ENCODE data around the gene APBB1IP.

Gene APBB1IP

DNA sequence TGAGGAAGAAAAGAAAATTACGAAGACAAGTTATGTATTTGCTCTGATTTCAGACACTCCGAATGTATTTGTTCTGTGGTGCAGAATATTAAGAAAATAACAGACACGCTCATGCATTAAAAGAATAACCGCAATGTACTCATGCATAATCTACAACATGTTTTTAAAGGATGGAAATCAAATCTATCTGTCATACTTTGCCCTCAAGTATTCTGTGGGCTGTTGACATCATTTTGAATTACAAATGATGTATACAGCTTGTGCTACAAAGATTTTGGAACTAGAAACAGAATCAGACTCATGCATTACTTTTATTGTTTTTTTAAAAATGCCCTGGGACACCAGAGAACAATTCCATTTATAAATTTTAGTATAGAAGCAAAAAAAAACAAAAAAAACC is 69.9 kb downstream of the APBB1IP start:
- DNase-seq (ENCODE audit: low read depth) = peak; percentile 47

DNA sequence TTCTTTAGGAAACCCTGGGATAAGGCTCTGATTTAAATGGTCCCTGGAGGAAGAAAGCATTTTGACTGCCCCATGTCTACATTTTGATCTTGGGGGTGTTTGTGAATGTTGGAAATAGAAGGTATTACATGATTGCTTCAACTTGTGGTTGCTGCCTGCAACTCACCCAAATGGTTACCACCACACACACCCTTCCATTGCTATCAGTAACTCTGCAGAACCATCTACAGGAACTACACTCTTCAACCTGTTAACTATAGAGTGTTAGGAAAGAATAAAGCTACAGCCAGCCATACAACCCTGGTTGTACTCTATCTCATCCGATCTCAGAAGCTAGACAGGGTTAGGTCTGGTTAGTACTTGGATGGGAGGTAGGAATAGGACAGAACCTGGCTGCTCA is 71.2 kb downstream of the APBB1IP start:
- DNase-seq (ENCODE audit: low read depth) = no peak

DNA sequence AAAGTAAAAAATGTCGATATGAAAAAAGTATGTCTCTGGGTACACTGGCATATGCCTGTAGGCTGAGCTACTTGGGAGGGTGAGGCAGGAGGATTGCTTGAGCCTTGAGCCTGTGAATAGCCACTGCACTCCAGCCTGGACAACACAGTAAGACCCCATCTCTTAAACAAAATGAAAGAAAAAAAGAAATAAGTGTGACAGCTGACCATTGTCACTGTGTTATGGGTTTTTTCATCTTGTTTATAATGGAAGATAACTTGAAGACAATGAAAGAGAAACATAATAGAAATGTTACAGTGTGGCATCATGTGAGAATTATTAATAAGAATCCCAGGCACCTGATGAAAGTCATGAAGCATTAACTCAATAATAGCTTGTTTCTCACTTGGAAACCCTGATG is 75.0 kb downstream of the APBB1IP start:
- no peak for DNase-seq (ENCODE audit: low read depth)

DNA sequence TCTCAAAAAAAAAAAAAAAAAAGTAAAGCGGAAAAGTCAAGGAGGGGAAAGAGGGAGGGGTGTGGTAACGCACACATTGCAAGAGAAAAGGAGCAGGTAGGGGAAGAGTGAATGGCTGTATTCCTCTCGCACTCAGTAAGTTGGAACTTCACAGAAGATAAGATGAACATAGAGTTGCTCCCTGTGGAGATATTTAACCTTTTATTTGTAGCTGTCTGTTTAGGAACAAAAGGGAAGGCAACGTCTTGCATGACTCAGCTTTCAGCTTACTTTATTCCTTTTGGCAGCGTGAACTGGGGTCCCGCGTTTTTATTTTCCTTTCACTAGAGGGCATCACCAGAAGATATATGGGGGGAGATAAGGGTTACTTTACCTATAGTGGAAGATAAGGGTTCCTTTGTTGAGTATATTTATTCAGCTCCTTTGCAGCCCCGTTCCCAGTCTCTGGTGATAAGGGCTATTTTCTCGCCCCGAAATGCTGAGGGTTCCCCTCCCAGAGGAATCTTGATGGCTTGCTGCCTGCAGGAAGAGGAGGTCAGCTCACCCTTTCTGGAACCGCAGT is 78.5 kb downstream of the APBB1IP start:
- peak; percentile 22 for DNase-seq (ENCODE audit: low read depth)

DNA sequence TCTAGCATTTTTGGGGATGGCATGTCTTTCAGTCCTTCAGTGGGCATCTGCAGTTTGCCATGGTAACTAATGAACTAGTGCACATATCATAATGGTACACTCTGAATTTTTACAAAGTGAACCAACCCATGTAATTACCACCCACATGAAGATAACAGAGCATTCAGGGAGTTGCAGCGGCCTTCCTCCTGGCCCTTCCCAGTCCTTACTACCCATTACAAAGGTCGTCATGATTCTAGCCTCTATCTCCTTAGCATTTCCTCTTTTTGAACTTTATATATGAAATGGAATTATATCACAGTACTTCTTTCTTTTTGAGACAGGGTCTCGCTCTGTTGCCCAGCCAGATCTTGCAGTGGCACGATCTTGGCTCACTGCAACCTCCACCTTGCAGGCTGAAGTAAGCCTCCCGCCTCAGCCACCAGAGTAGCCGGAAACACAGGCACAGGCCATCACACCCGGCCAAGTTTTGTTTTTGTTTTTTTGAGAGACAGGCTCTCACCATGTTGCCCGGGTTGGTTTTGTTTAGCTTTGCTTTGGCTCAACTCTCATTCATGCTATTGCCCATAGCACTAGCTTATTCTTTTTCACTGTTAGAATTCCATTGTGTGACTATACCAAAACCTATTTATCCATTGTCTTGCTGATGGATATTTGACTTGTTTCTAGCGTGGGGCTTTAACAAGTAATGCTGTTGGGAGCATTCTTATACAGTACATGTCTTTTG is 79.2 kb downstream of the APBB1IP start:
- DNase-seq (ENCODE audit: low read depth) = no peak

DNA sequence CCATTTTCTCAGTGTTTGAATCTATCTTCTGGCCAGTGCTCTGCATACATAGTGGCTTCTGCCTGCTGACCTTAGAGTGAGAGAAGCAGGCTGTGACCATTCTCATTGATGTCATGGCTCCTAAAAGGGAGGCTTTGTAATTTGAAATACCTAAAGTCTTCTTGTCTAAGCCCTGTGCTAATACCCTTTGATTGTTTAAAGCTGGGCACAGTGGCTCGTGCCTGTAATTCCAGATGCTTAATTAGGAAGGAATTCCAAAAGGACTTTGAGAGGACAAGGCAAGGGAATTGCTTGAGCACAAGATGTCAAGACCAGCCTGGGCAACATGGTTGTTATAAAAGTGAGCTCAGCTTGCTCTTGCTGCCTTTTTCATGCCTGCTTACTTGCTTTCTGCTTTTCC is 81.7 kb downstream of the APBB1IP start:
- DNase-seq (ENCODE audit: low read depth) = no peak

DNA sequence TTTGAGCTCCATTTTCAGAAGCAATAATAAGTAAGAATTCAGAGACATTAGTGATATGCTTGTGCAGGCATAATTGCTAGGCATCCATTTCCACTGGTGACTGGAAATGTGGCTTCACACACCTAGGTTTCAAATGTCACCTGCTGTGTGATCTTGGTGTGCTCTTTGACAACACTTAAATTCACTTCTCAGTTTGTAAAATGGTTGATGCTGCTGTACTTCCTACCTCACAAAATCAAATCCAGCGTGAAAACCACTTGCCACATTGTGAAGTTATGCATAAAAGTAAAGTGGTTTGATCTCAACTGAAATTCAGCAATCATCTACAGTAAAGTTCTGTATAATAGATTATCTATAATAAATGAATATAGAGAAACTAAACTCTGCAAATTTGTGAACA is 82.4 kb downstream of the APBB1IP start:
- no peak for DNase-seq (ENCODE audit: low read depth)

- DNase-seq (ENCODE audit: low read depth) = peak; percentile 30
These were observed 86.2 kb downstream of the APBB1IP start for GRCh38 chr10:26524161-26524896.

DNA sequence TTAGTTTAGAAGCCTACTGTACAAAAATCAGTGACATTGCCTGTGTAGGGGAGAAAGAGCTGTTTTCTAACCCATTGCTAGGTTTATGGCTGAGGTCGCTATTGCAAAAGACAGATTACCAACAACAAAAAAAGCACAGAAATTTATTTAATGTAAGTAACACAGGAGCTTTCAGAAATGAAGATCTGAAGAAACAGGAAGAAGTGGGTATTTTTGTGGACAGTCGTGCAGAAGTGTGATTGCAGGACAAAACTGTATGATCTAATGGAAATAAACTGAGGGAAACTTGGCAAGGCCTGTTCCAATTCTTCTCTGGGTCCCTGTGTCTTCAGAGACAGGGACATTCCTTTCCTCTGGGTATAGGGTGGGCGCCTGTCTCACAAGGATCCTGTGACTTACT is 87.4 kb downstream of the APBB1IP start:
- DNase-seq (ENCODE audit: low read depth) = no peak

DNA sequence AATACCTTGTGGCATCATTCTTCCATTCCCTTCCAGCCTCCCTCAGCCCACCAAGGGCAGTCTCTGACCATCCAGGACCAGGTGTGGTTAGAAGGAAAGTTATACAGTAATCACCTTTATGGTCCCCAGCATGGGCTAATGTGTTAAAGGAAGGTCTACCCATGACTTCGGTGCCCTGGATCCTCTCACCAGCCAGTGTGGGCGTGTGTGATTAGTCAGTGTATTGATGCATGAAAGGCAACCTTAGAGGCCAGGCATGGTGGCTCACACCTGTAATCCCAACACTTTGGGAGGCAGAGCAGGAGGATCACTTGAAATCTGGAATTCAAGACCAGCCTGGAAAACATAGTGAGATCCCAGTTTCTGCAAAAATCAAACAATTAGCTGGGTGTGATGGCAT is 88.9 kb downstream of the APBB1IP start:
- no peak for DNase-seq (ENCODE audit: low read depth)

GRCh38 chr10:26528048-26528447 is 89.9 kb downstream of the APBB1IP start:
- DNase-seq (ENCODE audit: low read depth) = no peak

- no peak for DNase-seq (ENCODE audit: low read depth)
These were observed 90.7 kb downstream of the APBB1IP start for GRCh38 chr10:26528715-26529393.

DNA sequence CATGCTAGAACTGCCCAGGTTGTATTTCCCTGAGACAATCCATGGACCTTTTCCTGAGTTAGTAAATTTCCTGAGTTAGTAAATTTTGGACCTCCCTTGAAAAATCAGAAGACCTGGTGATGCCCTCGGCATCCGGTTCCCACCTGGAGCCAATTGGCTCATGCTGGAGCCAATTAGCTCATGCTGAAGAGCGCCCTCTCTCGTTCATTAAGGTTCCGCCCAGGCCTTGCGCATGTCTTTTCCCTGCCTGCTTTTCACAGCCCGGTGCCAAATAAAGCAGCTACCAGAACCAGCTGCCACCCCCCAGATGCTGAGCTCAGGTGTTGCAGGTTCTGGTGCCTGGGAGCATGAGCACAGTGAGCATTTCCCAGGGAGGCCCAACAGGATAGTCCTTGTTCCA is 96.2 kb downstream of the APBB1IP start:
- DNase-seq (ENCODE audit: low read depth) = no peak

DNA sequence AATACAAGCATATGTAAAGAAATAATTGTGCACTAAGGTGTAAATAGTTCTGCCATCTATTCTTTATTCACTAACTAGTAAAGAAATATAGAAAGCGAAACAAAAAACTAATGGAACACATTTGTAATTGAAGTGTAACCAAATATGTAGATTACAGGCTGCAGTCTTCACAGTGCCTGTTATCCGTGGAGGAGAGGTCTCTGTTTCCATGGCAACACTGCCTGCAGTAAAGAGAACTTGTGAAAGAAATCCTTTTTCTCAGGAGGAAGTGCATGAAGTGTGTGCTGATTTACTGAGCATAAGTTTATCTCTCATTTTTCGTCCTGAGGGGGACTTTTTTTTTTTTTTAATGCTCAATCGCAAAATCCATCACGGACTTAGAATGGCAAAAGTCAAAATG is 102.5 kb downstream of the APBB1IP start:
- no peak for DNase-seq (ENCODE audit: low read depth)

- no peak for DNase-seq (ENCODE audit: low read depth)
These were observed 105.6 kb downstream of the APBB1IP start for GRCh38 chr10:26543567-26544306.

DNA sequence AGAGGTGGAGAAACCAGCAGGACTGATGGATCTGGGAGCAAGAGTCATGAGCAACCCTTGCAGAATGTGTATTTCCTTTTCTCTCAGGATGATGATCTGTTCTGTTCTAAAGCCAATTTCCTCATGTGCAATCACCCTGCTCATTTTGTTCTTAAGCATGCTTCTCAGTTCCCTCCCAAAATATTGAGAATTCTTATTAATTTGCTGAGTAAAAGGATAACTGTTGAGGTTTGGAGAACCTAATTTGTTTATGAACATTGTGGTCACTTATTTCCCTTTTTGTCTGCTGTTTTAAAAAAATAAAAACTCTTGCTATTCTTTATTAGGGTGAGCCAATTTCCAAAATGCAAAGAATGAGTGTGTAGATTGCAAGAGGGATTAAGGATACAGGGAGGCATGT is 106.8 kb downstream of the APBB1IP start:
- DNase-seq (ENCODE audit: low read depth) = no peak

GRCh38 chr10:26550774-26551526 is 112.8 kb downstream of the APBB1IP start:
- DNase-seq (ENCODE audit: low read depth) = peak; percentile 7

- no peak for DNase-seq (ENCODE audit: low read depth)
These were observed 116.1 kb downstream of the APBB1IP start for GRCh38 chr10:26554246-26554645.

GRCh38 chr10:26555719-26556368 is 117.7 kb downstream of the APBB1IP start:
- peak; percentile 80 for DNase-seq (ENCODE audit: low read depth)

GRCh38 chr10:26556748-26557640 is 118.9 kb downstream of the APBB1IP start:
- DNase-seq (ENCODE audit: low read depth) = peak; percentile 61

Measured in amniotic epithelial cell (primary cell).